Bronchial epithelial cell (primary cell): Measurements from ENCODE around the gene MTA3. TPM values are rescaled to one million over a fixed set of nuclear protein-coding genes. Genes with fewer than 3 reads are reported as not detected.

Experiments
- DNase-seq: peaks from one replicate; pipeline ENCODE4 v3.0.0-alpha.2; 2010; ENCODE audit warnings: low read depth
- FAIRE-seq: peaks from 2 replicates; lab custom pipeline; 2011; peaks lifted over from hg19 to GRCh38; lab: Jason Lieb, UNC
- H3K27me3 ChIP-seq: 2 replicates; pipeline ENCODE4 v1.5.1; 2011; ENCODE audit warnings: low read length; ENCODE audit not compliant: control insufficient read depth, insufficient read depth
- H3K36me3 ChIP-seq: 2 replicates; pipeline ENCODE4 v1.5.1; 2011; ENCODE audit warnings: low read length; ENCODE audit not compliant: control insufficient read depth, insufficient read depth
- H3K4me3 ChIP-seq: 2 replicates; pipeline ENCODE4 v1.5.1; 2011; ENCODE audit warnings: mild to moderate bottlenecking, low read depth, low read length, control low read depth
- CTCF ChIP-seq: IDR thresholded peaks from 2 replicates; pipeline ENCODE4 v1.5.1; 2011; ENCODE audit warnings: mild to moderate bottlenecking, moderate library complexity, low read length, control low read depth, inconsistent platforms; ENCODE audit not compliant: insufficient read depth, severe bottlenecking
- total RNA-seq: library from RNA; depleted of rRNA; stranded (reverse); fragments of >200 nt; gene quantifications from 2 replicates; pipeline ENCODE4 v1.2.1, GENCODE V29; 2014

MTA3 gene
- total RNA-seq, 1 donor from 2014 or later, result 18.2 TPM

GRCh38 chr2:42547446-42548295, 20.8 kb upstream of the MTA3 start:
- FAIRE-seq (no peak), DNase-seq (no peak)

GRCh38 chr2:42550870-42551269, 17.6 kb upstream of the MTA3 start:
- FAIRE-seq (no peak), DNase-seq (no peak)

More at GRCh38 chr2:42547446-42548295, 20.8 kb upstream of the MTA3 start:
- Histone ChIP-seq H3K36me3 (no peaks in the 10 kb centered on the region), H3K4me3 (no peak overlapping the region), H3K27me3 (no peaks in the 10 kb centered on the region)
- no peak for TF ChIP-seq CTCF

GRCh38 chr2:42554392-42554791, 14.0 kb upstream of the MTA3 start:
- no peak overlapping the region for H3K4me3 ChIP-seq
- H3K27me3 ChIP-seq, result peaks cover 2% of the 10 kb centered on the region
- DNase-seq (no peak), FAIRE-seq (no peak)
- no peaks in the 10 kb centered on the region for H3K36me3 ChIP-seq
- TF ChIP-seq CTCF, result no peak

More at GRCh38 chr2:42550870-42551269, 17.6 kb upstream of the MTA3 start:
- Histone ChIP-seq H3K4me3 (no peak overlapping the region), H3K36me3 (no peaks in the 10 kb centered on the region), H3K27me3 (no peaks in the 10 kb centered on the region)
- no peak for TF ChIP-seq CTCF

- H3K4me3 ChIP-seq, result no peak overlapping the region
- no peaks in the 10 kb centered on the region for H3K36me3 ChIP-seq
- no peak for TF ChIP-seq CTCF
- FAIRE-seq (no peak), DNase-seq (no peak)
- H3K27me3 ChIP-seq, result peaks cover 2% of the 10 kb centered on the region
Measured at GRCh38 chr2:42556315-42556890, 12.0 kb upstream of the MTA3 start.

GRCh38 chr2:42557306-42557705, 11.1 kb upstream of the MTA3 start:
- DNase-seq (no peak), FAIRE-seq (no peak)
- no peaks in the 10 kb centered on the region for H3K36me3 ChIP-seq
- peaks cover 2% of the 10 kb centered on the region for H3K27me3 ChIP-seq
- no peak for TF ChIP-seq CTCF
- H3K4me3 ChIP-seq, result no peak overlapping the region
